Ureter (tissue), 1 donor: ENCODE data around the gene PFN3. TPM values are rescaled to one million over a fixed set of nuclear protein-coding genes. Genes with fewer than 3 reads are reported as not detected.

Experiments used
- DNase-seq: peaks from one replicate; pipeline ENCODE4 v3.0.0-alpha.2; 2020; ENCODE audit warnings: low spot score
- total RNA-seq: library from RNA; stranded (reverse); gene quantifications from one replicate; pipeline ENCODE4 v1.2.4, GENCODE V29; 2023
- donor health status: DM: yes; HTN: yes; CAD: no.

The PFN3 gene
- total RNA-seq, 1 donor from 2014 or later: not detected

- no peak for DNase-seq
Observed at GRCh38 chr5:177374211-177374610, 26.2 kb downstream of the PFN3 start.

- no peak for DNase-seq
Observed at GRCh38 chr5:177373806-177374205, 26.7 kb downstream of the PFN3 start.

- no peak for DNase-seq
Observed at GRCh38 chr5:177372910-177373309, 27.6 kb downstream of the PFN3 start.

- DNase-seq: no peak
Observed at GRCh38 chr5:177372034-177372896, 28.2 kb downstream of the PFN3 start.

GRCh38 chr5:177371120-177372033, 29.1 kb downstream of the PFN3 start:
- no peak for DNase-seq

GRCh38 chr5:177370488-177371119, 29.9 kb downstream of the PFN3 start:
- peak; percentile 86 for DNase-seq

- DNase-seq: no peak
Observed at GRCh38 chr5:177369645-177370440, 30.6 kb downstream of the PFN3 start.

- no peak for DNase-seq
Observed at GRCh38 chr5:177368869-177369644, 31.4 kb downstream of the PFN3 start.

- no peak for DNase-seq
Observed at GRCh38 chr5:177367981-177368868, 32.2 kb downstream of the PFN3 start.

- no peak for DNase-seq
Observed at GRCh38 chr5:177367323-177367848, 33.1 kb downstream of the PFN3 start.

- peak; percentile 94 for DNase-seq
Observed at GRCh38 chr5:177366528-177367322, 33.7 kb downstream of the PFN3 start.

GRCh38 chr5:177365845-177366527, 34.5 kb downstream of the PFN3 start:
- DNase-seq: no peak

GRCh38 chr5:177364159-177364962, 36.1 kb downstream of the PFN3 start:
- DNase-seq: no peak

GRCh38 chr5:177363565-177363964, 36.9 kb downstream of the PFN3 start:
- no peak for DNase-seq

- DNase-seq: no peak
Observed at GRCh38 chr5:177362610-177363507, 37.6 kb downstream of the PFN3 start.

- DNase-seq: no peak
Observed at GRCh38 chr5:177362292-177362609, 38.2 kb downstream of the PFN3 start.
